Stomach (tissue), 9 donors: ENCODE measurements around the gene CCDC12. TPM values are rescaled to one million over a fixed set of nuclear protein-coding genes. Genes with fewer than 3 reads are reported as not detected.

ENCODE experiments used
- DNase-seq, 2 donors: peaks; one replicate each; pipeline versions ENCODE4 v3.0.0 to v3.0.0-alpha.2; 2013 to 2019
- H3K27ac ChIP-seq, 5 donors: fragments of 200-600 bp in 4 of 5; sonication (generic) in 4 of 5; one replicate each; pipeline ENCODE4 v1.5.1; 2013 to 2019; ENCODE audit warnings: mild to moderate bottlenecking in 1 of 5, moderate library complexity in 1 of 5
- H3K27me3 ChIP-seq, 3 donors: fragments of 200-600 bp; sonication (generic); one replicate each; pipeline ENCODE4 v1.5.1; 2017 to 2019; ENCODE audit warnings: mixed run types in 1 of 3
- H3K36me3 ChIP-seq, 4 donors: fragments of 200-600 bp; sonication (generic); 1 replicate in 3 of 4; 2 replicates in 1 of 4; pipeline ENCODE4 v1.5.1; 2016 to 2019
- H3K4me1 ChIP-seq, 4 donors: fragments of 200-600 bp; sonication (generic); one replicate each; pipeline ENCODE4 v1.5.1; 2016 to 2019
- H3K4me3 ChIP-seq, 4 donors: fragments of 200-600 bp; sonication (generic) in 3 of 4; one replicate each; pipeline ENCODE4 v1.5.1; 2016 to 2019; ENCODE audit warnings: mild to moderate bottlenecking in 1 of 4
- H3K9me3 ChIP-seq, 4 donors: fragments of 200-600 bp; sonication (generic); one replicate each; pipeline ENCODE4 v1.5.1; 2016 to 2019
- EP300 ChIP-seq: sonication (generic); formaldehyde crosslinking; IDR thresholded peaks from one replicate; pipeline ENCODE4 v1.6.1; 2017; ENCODE audit warnings: antibody characterized with exemption
- POLR2A ChIP-seq, 4 donors: fragments of 450-650 bp; IDR thresholded peaks; one replicate each; pipeline ENCODE4 v1.6.1; 2016; ENCODE audit warnings: antibody characterized with exemption in 4 of 4, control low read depth in 2 of 4, mild to moderate bottlenecking in 1 of 4, moderate library complexity in 1 of 4
- POLR2AphosphoS5 ChIP-seq, 3 donors: sonication (generic); formaldehyde crosslinking; IDR thresholded peaks; one replicate each; pipeline ENCODE4 v1.6.1; 2016; ENCODE audit warnings: antibody characterized with exemption in 3 of 3
- WGBS, 5 donors: extraction: QIAGEN DNeasy Blood & Tissue Kit in 3 of 5; methylation state at CpG; one replicate each; pipeline versions ENCODE4 v1.1.5 to v1.1.7; 2013 to 2018; 5-methylcytosine and 5-hydroxymethylcytosine counted together
- intact Hi-C: fragments of 100-400 bp; cut with DNase I; formaldehyde crosslinking; loops from one replicate; pipeline ENCODE4 v1.15.1; 2023; ENCODE audit warnings: low total_unique reads
- polyA plus RNA-seq, 3 donors: library from polyadenylated mRNA; stranded (reverse); fragments of 200-250 nt; gene quantifications; one replicate each; pipeline ENCODE4 v1.2.3, GENCODE V29; 2013
- total RNA-seq, 5 donors: library from RNA; depleted of rRNA; stranded (reverse); fragments of >200 nt; gene quantifications; one replicate each; pipeline versions ENCODE4 v1.1.0 to v1.2.3, GENCODE V29; 2014 to 2016
- TF ChIP-seq, protein P1 (sequence below), 7 experiments: fragments of 450-650 bp in 4 of 7; fragments of 200-600 bp in 3 of 7; sonication (generic) in 3 of 7; IDR thresholded peaks; one replicate each; pipeline ENCODE4 v1.5.1; 2016 to 2019; ENCODE audit warnings: antibody characterized with exemption in 7 of 7, control low read depth in 2 of 7, mild to moderate bottlenecking in 1 of 7
- donor health status: healthy with polysubstance abuse.
- donor health status: Bipolar disorder and iron deficiency.
- donor health status: healthy.

Gene CCDC12
- total and polyA plus RNA-seq, 8 donors: 2.9 to 88.7 (median 47.1) TPM

DNA sequence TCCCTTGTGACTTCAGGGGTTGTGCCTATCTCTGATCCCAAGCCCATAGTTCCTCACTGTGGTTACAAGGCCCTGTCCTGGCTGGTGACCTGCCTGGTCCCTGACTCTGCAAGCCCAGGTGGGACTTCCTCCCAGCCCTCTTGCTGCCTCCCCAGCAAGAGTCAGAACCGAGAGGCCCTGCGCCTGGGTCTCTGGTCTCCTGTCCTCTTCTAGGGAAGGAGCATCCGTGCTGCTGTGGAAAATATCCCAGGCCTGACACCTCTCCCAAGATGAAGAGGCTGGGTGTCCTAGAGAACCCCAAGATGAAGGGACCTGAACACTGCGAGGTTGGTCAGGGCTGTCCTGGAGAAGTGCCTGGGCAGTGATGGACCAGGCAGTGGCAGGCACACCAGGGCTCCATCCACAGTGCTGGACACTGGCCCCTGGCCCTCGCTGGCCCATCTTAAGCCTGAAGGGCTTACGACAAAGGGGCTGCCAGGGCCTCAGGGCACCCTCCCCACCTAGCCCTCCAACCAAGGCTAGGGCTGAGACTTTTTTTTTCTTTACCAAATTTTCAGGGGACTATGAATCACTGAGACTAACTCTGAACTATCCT is 66.3 kb downstream of the CCDC12 start:
- intact Hi-C loops: no loop called here
- DNase-seq: peak in 1 of 2 donors; percentile 1
- Histone ChIP-seq H3K27ac (no peak overlapping the region), H3K9me3 (no peaks in the 10 kb centered on the region), H3K4me3 (no peak overlapping the region), H3K27me3 (no peaks in the 10 kb centered on the region), H3K36me3 (peaks cover 0 to 3% (median 0%) of the 10 kb centered on the region in 4 donors), H3K4me1 (peaks cover 10 to 34% (median 20%) of the 10 kb centered on the region in 4 donors)
- WGBS, 5 donors: 64 to 77% (median 67%) methylated on average over 4 to 6 of the region's 6 CpGs
- TF ChIP-seq, protein P1, sequence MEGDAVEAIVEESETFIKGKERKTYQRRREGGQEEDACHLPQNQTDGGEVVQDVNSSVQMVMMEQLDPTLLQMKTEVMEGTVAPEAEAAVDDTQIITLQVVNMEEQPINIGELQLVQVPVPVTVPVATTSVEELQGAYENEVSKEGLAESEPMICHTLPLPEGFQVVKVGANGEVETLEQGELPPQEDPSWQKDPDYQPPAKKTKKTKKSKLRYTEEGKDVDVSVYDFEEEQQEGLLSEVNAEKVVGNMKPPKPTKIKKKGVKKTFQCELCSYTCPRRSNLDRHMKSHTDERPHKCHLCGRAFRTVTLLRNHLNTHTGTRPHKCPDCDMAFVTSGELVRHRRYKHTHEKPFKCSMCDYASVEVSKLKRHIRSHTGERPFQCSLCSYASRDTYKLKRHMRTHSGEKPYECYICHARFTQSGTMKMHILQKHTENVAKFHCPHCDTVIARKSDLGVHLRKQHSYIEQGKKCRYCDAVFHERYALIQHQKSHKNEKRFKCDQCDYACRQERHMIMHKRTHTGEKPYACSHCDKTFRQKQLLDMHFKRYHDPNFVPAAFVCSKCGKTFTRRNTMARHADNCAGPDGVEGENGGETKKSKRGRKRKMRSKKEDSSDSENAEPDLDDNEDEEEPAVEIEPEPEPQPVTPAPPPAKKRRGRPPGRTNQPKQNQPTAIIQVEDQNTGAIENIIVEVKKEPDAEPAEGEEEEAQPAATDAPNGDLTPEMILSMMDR (IDR thresholded peaks at IDR 0.05): no peak
- TF ChIP-seq POLR2AphosphoS5 (IDR thresholded peaks at IDR 0.05) (no peak), EP300 (no peak), POLR2A (IDR thresholded peaks at IDR 0.05) (no peak)

DNA sequence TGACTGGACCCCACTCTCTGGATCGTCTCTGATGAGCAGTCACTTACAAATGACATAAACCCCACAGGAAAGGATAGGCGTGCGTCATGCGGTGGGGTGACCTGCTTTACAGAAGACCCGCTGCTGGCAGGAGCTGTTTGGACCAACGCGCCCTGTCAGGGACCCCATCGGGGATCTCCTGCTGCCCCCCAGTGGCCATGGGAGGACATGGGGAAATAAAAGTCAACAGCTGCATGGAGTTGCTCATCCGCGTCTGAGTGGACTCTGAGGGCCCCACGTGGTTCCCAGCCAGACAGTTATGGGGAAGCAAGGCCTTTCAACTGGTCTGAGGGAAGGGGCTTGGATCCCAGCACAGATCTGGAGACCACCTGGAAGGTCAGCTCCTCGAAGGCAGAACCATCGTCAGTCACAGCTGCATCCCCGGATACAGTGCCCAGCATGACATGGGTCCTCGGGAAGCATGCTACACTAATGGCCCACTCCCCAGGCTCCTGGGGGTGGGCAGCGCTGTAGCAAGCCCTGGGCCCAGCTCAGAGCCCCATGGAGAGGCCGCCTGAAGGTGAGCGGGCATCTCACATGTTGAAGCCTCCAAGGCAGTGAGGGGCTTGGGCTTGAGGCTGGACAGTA is 66.9 kb downstream of the CCDC12 start:
- intact Hi-C loops: loop anchor here (5.0 kb wide), 1 partner anchor 47 kb away; the partner anchor contains the start of gene MYL3
- Histone ChIP-seq H3K4me1 (peaks cover 10 to 34% (median 20%) of the 10 kb centered on the region in 4 donors), H3K4me3 (no peak overlapping the region), H3K27me3 (no peaks in the 10 kb centered on the region), H3K9me3 (no peaks in the 10 kb centered on the region), H3K27ac (no peak overlapping the region), H3K36me3 (no peaks in the 10 kb centered on the region)
- peak in 1 of 3 donors; percentile 10 for TF ChIP-seq POLR2AphosphoS5 (IDR thresholded peaks at IDR 0.05)
- no peak for TF ChIP-seq POLR2A (IDR thresholded peaks at IDR 0.05)
- TF ChIP-seq, protein P1 (IDR thresholded peaks at IDR 0.05): peak in 5 of 7 experiments; percentile 70 to 83 (median 73)
- TF ChIP-seq EP300: no peak
- peak; percentile 82 to 93 for DNase-seq
- WGBS, 5 donors: 14 to 38% (median 18%) methylated on average over 9 to 18 of the region's 18 CpGs

DNA sequence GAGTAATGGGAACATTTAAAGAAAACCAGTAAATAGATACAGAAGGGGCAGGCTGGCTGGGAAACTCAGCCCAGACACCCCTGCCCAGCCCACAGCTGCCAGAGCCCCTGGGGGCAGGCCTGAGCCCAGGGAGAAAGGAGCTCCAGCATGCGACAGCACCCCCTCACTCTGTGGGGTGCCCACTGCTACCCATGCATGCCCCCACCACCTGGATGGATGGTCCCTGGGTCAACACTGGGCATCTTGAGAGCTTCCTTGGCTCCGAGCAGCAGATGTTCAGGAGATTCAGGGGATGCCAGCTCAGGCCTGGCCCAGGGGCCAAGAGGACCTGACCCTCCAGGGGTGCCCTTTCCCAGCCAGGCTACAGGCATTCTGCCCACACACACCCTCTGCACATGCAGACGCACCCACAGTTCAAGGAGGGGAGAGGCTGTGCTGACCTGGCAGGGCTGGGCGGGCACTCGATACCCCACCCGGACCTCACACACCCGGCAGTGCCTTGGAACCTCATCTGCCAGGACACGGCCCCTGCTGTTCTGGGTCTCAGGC is 67.5 kb downstream of the CCDC12 start:
- H3K4me3 ChIP-seq: no peak overlapping the region
- peaks cover 10 to 33% (median 19%) of the 10 kb centered on the region in 4 donors for H3K4me1 ChIP-seq
- H3K36me3 ChIP-seq: no peaks in the 10 kb centered on the region
- H3K9me3 ChIP-seq: no peaks in the 10 kb centered on the region
- 33 to 55% (median 37%) methylated on average over 5 to 8 of the region's 8 CpGs for WGBS, 5 donors
- H3K27ac ChIP-seq: no peak overlapping the region
- no peaks in the 10 kb centered on the region for H3K27me3 ChIP-seq
- TF ChIP-seq, protein P1 (IDR thresholded peaks at IDR 0.05): no peak
- no peak for TF ChIP-seq EP300
- TF ChIP-seq POLR2A (IDR thresholded peaks at IDR 0.05): no peak
- TF ChIP-seq POLR2AphosphoS5 (IDR thresholded peaks at IDR 0.05): no peak
- intact Hi-C loops: loop anchor here (5.0 kb wide), 1 partner anchor 47 kb away; the partner anchor contains the start of gene MYL3
- no peak for DNase-seq

DNA sequence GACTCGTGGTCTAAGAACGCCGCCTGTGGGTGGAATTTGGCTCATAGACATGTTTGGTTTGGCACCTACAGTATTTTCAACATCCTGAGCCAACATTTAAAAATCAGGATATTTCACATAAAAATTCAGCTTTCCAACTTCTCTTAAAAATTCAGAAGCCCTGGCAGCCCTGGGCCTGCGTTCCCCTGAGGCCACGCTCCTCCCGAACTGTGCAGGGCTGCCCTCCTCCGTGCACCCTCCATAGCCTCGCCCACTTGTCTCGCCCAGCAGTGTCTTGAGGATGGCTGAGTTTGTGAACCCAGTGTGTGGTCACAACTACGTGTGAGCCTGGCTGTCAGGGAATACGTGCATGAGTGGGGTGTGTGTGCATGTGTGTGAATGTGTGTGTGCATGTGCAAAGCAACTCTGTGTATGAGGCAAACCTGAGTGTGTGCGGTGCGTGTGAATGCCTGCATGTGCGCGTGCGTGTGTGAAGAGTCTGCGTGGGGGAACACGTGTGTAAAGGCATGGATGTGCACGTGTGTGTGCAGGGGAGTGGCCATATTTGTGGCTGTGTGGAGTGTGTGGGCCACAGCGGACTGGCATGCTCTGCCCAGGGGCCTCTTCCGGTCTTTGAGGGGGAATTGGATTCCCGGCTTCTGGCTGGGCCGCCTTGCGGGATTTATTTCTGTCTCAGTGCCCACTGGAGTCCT is 68.1 kb downstream of the CCDC12 start:
- peak in 1 of 2 donors; percentile 43 for DNase-seq
- H3K4me3 ChIP-seq: no peak overlapping the region
- intact Hi-C loops: loop anchor here (5.0 kb wide), 1 partner anchor 46 kb away; the partner anchor contains the start of gene MYL3
- no peaks in the 10 kb centered on the region for H3K9me3 ChIP-seq
- 53 to 66% (median 57%) methylated on average over 16 to 24 of the region's 24 CpGs for WGBS, 5 donors
- H3K4me1 ChIP-seq: peaks cover 10 to 27% (median 17%) of the 10 kb centered on the region in 4 donors
- H3K36me3 ChIP-seq: no peaks in the 10 kb centered on the region
- no peaks in the 10 kb centered on the region for H3K27me3 ChIP-seq
- TF ChIP-seq, protein P1 (IDR thresholded peaks at IDR 0.05): peak in 2 of 7 experiments; percentile 1 to 22
- TF ChIP-seq EP300: no peak
- no peak for TF ChIP-seq POLR2AphosphoS5 (IDR thresholded peaks at IDR 0.05)
- no peak for TF ChIP-seq POLR2A (IDR thresholded peaks at IDR 0.05)
- no peak overlapping the region for H3K27ac ChIP-seq
